NK-92 treated with Interleukin-12 subunit alpha and Interleukin-12 subunit beta, amount 100 ng/mL, for 24 hours (cell line): ENCODE results near the gene EXOC3L4.
"Not testable (repeated sequence)": the region's sequence is repeated elsewhere in the genome, so short reads cannot be mapped to it uniquely, and the experiment has no call there.

Experiments
- DNase-seq: peaks from one replicate; lab custom pipeline; 2025; lab: John Stamatoyannopoulos, UW

The EXOC3L4 gene

DNA sequence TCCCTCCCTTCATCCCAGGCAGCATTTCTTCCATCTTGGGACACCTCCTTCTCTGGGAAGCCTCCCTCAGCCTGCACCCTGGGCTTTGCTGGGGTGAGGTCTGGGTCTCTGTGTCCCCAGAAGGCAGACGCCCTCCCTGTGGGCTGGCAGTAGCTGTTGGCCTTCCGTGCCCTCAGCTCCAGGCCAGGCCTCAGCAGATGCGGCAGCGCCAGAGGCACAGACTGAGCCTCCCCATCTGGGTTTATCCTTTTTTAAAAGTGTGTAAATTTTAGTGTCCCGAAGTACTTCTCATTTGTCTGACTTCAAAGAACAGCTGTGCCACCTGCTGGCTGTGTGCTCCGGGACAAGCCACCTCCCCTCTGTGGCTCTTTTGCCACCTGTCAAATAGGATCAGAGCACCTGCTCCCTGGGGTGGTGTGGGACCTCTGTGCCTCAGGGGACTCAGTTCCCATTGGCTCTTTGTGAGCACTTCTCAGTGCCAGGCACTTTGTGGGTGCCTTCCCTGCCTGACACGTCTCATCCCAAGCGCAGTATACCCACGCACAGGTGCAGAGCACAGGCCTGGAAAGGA is 11.1 kb downstream of the EXOC3L4 start:
- DNase-seq = no peak

DNA sequence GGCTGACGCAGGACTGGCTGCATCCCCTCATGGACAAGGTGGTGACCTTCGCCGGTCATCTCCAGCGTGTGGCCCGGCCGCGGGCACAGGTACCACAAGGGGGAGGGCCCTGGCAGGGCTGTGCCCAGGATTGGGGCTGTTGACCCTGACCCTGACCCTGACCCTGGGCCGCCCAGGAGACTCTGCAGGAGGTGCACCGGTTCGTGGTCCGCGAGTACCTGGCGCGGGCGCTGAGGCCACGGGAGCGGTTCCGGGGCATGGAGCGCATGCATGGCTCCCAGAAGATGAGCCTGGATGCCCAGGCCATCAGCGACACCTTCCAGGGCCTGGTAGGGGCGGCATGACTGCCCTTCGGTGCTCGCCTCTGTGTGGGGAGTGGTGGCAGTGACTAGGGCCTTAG is 12.9 kb downstream of the EXOC3L4 start:
- no peak for DNase-seq

DNA sequence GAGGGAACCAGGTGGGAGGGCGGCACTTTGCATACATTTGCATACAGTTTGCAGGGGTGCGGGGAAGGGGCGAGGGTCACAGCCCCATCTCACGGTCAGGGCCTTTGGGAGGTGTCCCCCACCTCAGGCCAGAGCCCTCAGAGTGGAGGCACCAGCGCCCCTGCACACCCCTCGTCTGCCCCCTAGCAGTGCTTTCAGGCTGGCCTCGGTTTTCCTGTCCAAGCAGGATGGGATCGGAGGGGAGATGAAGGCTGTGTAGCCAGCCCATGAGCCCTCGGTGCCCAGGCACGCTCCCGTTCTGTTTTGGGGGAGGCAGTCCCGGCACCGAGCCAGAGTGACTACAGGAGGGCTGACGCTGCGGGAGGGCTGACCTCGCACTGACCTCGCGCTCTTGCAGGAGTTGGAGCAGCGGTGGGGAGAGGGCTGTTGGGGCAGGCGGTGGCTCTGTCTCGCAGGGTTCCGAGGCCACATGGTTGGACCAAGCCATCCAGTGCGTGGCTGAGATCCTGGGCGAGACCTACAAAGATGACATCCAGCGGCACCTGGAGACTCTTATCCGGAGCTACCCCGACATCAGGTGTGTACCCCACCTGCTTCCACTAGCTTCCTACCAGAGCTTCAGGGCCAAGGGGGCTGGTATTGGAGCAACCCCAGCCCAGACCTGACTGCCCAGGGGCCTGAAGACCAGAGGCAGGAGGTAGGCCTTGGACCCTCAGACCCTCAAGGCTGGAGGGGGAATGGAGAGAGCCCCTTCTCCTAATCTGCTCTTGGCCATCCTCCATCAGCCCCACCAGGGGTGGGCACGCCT is 13.6 kb downstream of the EXOC3L4 start:
- no peak for DNase-seq

DNA sequence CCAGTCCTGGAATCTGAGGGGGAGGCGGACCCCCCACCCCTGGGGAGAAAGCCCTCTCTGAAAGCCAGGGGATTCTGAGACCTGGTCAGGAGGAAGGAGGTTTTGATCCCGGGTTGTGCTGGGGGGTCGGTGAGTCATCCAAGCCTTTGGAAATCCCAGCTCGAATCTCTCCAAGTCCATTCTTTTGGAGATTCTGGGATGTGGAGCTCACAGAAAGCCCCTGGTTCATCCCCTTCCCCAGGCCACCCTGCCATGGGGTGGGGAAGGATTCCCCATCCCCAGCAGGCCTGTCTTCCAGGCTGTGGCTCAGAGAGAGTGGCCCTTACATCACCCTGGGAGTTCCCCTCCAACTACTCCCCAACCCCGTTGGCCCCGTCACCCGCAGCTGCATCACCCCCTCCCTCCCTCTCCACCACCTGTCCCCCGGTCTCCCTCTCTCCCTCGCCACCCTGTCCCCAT is 14.3 kb downstream of the EXOC3L4 start:
- DNase-seq = peak; percentile 22

DNA sequence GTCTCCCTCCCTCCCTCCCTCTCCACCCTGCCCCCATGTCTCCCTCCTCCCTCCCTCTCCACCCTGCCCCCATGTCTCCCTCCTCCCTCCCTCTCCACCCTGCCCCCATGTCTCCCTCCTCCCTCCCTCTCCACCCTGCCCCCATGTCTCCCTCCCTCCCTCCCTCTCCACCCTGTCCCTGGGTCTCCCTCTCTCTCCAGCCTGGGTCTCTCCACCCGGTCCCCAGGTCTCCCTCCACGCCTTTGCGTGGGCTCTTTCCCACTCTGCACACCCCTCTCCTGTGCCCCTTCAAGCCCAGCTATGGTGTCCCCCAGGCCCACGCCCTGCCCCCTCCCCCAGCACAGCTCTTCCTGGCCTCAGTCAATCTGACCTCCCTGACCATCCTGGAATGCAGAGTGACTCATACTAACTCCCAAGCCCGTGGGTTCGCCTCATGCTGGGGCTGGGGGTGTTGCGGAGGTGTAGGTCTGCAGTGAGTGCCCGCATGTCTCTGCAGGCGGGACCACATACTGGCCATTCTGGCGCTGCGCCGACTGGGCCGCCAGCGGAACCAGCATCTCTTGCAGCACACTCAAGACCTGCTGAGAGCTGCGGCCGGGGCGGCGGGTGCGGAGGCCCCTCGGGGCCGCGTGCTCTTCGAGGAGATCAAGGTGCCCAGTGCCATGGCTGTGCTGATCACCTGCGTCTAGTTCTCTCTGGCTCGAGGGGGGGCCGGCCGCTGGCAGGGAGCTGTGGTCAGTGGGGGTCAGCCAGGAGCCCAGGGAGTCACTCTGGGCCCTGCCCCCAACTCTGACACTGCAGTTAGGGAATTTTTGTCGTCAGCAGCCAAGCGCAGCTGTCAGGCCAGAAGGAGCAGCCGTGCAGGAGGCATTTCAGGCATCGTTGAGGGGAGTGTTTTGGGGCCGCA is 15.3 kb downstream of the EXOC3L4 start:
- no peak for DNase-seq

DNA sequence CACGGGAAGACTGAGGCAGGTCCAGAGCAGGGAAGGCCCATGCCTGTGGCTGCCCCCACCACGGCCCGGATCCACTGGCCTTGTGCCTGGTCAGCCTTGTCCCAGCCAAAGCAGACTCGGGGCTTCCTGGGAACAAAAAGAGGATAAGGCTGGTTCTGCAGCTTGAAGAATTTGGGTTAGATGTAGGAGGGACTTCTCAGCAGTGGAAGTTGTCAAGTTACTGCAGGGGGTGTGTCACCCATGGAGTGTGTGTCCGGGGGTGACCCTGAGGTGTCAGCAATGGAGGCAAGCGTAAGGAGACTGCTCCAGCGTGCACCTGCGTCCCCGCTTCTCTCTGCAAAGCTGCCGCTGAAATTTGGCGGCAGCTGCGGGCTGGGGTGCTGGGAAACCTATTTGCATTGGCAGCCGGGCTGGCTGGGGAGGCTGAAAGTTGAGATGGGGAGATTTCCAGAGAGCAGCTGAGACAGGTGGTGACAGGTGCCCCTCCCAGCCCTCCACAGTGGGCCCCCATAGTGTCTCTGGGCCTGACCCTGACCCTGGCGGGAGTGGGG is 16.2 kb downstream of the EXOC3L4 start:
- DNase-seq = no peak

DNA sequence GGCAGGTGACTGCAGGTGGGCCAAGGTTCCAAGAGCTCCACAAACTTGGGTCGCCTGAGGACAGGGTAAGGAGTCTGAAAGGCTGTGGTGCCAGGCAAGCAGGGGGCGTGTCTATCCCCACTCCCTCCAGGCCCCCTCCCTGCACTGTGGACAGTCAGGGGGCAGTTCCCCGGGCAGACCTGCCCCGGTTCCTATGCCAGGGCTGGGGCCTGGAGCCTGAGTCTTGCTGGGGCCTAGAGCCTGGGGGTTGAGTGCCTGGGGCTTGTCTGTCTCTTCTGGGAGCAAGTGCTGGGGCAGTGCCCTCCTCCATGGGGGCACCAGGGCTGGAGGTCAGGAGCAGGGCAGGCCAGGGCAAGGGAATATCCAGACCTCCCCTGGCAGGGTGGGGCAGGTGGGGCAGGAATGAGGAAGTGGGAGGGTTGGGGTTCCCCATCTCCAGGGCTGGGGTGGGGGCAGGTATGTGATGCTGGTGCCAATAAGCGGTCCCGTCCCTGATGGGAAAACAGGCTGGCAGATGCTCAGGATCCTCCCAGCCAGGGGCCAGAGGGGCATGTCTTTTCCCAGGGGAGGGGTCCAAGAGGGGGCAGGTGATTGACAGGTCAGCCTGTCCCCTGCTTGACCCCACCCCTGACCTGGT is 16.8 kb downstream of the EXOC3L4 start:
- no peak for DNase-seq

DNA sequence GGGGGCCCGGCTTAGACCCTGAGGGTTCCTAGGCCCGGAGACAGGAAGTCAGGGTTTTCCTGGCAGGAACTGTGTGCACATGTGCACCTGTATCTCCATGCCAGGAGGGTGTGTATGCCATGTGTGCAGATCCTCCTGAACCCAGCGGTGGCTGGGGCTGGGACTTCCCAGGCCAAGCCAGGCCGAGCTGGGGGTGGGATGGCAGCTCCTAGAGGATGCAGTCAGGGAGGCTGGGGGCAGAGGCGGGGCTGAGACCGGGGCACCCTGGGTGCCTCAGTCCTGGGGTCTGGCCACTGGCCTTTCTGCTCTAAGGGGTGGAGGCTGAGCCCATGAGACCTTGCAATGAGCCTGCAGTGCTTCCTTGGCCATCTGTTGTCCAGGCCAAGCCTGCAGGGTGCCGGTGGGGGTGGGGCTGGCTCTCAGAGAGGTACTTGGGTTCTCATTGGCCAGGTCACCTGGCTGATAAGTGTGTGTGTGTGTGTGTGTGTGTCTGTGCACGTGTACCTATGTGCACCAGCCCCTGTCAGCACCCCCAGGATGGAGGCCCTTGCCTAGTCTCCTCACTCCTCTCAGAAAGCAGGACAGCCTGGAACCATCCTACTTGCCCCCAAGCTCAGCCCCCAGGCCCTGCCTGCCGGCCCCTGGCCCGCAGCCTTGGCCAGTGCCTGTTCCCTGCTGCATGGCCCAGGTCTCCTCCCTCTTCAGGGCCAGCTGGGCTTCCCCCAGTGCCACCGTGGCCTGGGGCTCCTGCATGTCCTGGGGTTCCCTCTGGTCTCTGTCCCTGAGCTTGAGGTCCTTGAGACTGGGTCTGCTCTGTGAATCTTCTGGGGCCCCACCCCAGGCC is 18.1 kb downstream of the EXOC3L4 start:
- DNase-seq = no peak

DNA sequence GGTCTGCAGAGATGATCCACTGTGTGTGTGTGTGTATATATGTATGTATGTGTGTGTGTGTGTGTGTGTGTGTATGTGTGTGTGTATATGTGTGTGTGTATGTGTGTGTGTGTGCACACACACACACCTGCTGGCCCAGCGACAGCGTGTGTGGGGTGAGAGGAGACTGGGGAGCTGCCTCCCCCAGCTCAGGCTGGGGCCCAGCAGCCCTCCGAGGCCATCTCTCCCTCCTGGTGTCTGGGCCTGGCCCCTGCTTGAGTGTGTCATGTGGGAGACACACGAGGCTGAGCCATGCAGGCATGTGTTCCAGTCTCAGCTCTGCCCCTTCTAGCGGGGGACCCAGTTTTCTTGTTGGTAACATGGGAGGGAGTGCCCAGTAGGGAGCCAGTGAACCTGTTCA is 18.8 kb downstream of the EXOC3L4 start:
- DNase-seq = no peak

DNA sequence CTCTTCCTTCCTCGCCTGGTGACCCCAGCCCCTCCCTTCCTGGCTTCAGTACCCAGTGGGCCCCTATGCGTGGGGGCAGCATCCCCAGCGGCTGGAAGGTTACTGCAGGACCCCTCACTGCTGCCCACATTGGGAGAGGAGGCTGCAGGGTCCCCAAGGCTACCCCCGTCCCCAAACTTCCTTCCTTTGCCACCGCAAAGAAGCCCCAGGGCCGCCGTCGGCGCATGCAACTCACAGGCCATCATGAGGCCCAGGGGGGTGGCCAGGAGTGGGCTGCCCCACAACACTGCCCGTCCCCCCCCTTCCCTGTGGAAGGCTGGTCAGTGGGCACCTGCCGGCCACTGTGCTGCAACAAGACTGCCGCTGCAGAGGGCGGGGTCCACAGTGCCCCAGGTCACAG is 19.2 kb downstream of the EXOC3L4 start:
- no peak for DNase-seq

DNA sequence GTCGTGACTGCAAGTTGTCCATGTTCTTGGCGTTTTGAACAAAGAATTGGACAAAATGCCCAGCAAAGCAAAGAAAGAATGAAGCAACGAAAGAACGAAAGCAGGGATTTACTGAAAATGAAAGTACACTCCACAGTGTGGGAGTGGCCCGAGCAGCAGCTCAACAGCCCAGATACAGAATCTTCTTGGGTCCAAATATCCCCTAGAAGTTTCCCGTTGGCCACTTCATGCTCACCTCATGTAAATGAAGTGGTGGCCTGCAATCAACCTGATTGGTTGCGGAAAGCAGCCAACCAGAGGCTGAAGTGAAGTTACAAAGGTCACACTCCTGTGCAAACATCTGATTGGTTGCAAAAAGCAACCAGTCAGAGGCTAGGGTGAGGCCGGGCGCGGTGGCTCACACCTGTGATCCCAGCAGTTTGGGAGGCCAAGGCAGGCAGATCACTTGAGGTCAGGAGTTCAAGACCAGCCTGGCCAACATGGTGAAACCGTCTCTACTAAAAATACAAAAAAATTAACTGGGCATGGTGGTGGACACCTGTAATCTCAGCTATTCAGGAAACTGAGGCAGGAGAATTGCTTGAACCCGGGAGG is 20.7 kb downstream of the EXOC3L4 start:
- DNase-seq = not testable (repeated sequence)

DNA sequence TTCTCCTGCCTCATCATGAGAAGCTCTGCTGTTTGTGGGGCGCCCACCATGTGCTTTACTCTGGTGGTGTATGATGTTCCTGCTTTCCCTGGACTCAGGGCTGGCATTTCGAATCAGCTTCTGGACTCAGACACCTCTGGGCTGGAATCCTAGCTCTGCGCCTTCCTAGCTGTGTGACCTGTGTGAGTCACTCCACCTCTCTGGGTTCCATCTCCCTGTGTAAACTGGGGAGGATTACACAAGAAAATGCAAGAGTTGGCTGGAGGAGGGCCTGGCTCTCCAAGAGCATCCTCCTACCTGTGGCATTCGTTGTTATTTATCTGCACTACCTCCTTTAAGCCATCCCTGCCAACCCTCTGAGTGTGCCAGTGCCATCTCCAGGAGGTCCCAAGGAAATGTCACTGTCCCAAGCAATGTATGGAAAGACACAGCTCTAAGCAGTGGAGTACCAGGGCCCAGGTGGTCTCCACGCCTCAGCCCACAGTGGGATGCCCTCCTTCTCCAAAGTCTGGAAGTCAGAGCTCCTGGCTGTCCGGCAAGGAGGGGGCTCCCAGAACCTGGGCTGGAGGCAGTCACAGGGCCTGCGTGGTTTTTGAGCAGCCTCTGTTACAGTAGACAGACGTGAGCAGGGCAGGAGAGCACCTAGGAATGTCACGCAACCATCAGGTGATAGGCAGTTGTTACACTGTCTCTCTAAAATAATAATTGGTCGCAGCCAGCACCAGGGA is 21.5 kb downstream of the EXOC3L4 start:
- no peak for DNase-seq

DNA sequence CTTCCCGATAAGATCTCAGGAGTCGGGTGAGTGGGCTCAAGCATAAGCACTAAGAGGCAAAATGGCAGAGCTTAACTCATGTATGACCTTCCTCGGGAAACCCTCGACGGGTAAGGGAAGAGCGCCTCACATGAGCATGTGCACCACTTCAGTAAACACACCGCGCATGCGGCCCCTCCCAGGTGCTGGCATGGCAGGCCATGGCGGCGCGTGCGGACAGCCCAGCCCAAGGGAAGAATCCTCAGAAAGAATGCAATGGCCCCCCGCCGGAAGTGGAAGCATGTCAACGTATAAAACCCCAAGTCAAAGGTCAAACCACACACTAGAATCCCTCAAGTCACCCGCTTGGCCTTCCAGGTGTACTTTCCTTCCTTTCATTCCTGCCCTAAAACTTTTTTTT is 22.1 kb downstream of the EXOC3L4 start:
- DNase-seq = no peak

DNA sequence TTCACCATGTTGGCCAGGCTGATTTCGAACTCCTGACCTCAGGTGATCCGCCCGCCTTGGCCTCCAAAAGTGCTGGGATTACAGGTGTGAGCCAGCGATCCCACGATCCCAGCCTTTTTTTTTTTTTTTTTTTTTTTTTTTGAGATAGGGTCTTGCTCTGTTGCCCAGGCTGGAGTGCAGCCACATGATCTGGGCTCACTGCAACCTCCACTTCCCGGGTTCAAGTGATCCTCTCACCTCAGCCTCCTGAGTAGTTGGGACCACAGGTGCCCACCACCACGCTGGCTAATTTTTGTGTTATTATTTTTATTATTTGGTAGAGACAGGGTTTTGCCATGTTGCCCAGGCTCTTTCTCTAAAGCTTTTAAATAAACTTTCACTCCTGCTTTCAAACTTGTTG is 23.0 kb downstream of the EXOC3L4 start:
- DNase-seq = not testable (repeated sequence)

DNA sequence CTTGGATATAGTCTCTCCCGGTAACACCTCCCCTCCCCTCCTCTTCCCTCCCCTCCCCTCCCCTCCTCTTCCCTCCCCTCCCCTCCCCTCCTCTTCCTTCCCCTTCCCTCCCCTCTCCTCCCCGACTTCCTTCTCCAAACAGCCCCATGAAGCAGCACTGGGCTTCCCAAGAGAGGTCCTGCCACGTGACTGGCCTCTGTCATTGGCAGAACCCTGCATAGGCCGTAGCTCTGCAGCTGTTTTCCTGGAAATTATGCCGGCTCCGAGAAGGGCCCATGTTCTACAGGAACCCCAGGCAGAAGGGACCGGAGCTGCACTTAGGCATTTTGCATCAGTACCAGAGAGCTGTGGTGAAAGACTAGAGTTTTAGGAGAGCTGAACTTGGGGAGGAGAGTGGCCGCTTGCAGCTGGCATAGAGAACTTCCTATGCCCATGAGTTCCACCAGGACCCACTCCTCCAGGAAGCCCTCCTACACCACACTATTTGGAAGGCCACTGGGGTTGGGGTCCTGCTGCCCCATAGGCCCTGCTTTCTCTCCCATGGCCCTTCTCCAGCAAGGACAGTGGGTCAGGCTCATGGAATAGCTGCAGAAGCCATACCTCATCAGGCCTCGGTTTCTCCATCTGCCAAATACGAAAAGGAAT is 23.6 kb downstream of the EXOC3L4 start:
- DNase-seq = no peak

DNA sequence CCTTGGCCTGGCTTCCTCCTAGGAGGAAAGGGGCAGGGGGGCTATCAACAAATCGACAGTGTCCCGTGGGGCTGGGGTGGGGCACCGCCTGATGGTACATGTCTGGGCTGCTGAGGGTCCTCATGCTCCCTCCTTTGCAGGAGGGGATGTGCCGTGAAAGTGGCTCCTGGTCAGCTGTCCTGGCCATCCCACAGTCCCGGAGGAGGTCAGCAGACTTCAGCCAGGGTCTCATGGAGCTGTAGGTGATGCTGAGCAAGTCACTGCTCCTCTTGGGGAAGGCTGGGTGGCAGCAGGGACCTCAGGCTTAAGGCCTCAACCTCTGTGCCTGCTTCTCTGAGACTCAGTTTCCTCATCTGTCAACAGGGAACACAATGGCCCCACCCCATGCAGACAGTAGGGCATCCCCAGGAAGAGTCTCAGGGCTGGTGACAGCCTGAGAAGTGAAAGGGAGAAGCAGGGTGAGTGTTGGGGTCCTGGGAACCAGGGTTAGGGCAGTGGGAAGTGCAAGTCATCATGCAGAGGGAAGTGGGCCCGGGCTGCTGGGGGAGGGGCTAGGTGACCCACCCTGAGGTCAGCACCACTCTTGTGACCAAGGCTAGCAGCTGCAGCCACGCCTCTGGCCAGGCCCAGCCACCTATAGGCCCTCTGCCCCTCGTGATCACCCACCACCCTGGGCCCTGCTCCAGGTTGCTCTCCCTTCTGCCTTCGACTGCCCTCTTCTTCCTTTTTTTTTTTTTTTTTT is 24.3 kb downstream of the EXOC3L4 start:
- no peak for DNase-seq

DNA sequence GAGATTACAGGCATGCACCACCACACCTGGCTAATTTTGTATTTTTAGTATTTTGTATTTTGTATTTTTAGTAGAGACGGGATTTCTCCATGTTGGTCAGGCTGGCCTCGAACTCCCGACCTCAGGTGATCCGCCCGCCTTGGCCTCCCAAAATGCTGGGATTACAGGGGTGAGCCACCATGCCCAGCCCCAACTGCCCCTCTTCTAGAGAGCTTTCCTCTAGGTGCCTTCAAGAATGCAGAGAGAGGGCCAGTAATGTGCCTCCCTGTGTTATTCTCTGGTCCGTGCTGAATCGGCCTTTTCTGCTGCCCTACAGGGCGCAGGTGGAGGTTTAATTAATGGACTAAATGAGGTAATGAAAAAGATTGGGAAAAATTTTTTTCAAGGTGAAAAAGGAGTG is 25.0 kb downstream of the EXOC3L4 start:
- not testable (repeated sequence) for DNase-seq

DNA sequence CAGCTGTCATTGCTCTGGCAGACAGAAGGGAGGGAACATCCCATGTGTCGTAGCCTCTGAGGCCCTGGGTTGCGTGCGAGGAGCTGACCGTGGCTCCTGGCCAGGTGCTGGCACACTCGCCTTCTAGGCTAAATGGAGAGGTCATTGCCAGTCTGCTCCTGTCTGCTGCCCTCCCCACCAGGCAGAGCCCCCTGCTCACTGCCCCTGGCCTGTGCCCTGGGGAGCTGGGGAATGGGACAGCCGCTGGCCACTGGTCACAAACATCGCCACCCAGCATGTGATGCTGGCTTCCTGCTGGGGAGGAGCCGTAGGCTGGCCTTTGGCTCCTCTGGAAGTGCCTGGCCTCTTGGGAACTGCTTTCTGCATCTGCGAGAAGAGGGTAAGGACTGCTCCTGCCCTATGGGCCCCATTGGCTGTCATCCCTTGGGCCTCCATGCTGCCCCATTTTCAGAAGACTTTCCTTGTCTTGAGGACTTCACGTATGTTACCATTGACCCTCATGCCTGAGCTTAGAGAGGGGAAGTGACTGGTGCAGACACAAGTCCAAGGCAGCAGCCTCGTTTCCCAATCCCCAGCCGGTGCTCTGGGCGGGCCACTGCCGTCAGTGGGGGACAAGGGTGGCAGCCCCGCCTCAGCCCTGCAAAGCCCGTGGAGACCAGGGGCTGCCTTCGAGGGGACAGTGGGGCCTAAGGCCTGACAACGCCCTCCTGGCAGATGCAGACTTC is 26.8 kb downstream of the EXOC3L4 start:
- DNase-seq = no peak
